GM19238 (cell line): ENCODE results near the gene OPCML.

Experiments used
- DNase-seq: peaks from one replicate; pipeline ENCODE4 v3.0.0; 2011; ENCODE audit warnings: low spot score; ENCODE audit not compliant: insufficient read length

OPCML gene

DNA sequence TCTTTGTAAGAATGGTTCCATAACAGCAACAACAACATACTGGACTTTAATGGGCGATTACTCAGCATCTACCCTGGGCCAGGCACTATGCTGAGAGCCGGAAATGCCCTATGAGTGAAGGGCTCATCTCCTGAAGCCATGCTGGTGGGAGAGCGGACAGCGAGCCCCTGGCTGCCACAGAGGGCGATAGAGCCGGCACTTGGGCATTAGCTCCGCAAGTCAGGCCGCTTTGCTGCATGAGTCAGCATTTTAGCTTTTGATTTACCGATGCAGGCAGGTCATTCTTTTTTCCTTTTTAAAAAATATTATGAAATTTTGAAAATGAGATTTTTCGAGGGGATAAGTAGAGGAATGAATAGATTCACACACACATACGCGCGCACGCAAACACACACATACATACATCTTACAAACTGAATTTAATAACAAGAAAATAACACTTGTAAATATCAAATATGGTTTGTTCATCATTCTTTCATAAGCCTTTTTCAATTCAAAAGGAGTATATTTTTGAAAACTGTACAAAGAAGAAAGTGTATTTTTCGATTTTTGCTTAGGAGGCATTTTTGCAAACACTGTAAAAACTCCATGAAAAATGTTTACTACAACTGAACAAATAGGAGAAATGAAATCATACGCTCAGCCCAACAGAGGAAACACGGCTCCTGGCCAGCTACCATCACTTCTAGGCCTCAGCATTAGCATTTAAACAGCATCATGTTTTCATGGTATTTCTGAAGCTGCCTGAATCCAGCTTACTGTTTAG, 667.3 kb downstream of the OPCML start:
- DNase-seq = no peak

DNA sequence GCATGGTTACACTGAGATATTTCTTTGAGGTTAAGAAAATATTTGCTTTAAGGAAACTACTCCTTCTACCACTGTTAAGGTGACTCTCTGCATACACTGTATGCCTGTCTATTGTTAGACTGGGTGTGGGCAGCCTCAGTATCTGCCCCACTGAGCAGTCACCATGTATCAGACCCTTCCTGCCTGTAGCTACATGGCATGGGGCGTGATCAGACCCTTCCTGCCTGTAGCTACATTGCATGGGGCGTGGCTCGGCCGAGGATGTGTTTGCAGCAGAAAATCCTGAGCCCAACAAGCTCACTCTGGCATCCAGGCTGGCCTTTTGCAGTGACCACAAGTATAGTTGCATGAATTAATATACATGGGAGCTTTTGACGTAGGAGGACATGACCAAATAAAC, 669.4 kb downstream of the OPCML start:
- no peak for DNase-seq

DNA sequence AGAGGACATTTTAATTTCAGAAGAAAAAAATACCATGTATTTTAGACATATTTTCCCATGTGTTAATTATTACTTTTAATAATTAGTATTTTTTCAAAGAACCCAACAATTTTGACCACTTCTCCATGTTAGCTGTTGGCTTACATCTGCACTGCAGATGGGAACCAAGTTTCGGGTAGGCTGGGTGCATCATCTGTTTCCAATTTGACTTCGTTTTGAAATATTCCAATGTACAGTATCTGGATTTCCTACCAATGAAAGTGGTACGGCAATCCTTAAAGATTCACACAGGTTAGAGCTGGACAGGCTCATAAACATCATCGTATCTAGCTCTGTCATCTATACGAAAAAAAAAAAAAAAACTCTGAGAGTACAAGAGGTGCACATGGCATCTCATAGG, 670.2 kb downstream of the OPCML start:
- DNase-seq = no peak

DNA sequence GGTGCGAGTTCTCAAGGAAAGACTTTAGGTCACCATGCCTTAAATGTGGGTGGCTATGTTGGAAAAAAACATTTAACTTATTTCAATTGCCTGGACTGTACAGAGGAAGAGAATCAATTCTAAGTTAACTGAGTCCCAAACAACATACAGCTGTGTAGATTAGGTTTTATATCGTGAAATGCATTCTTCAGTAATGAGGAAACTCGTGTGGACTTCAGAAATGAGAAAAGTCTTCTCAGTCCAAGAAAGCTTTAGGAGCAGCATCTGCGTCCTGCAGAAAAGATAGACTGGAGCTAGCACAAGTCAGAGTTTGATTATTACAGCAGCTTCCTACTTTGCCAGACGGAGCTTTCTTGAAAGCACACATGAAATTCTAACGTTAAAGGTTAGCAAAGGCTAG, 673.0 kb downstream of the OPCML start:
- DNase-seq = no peak

DNA sequence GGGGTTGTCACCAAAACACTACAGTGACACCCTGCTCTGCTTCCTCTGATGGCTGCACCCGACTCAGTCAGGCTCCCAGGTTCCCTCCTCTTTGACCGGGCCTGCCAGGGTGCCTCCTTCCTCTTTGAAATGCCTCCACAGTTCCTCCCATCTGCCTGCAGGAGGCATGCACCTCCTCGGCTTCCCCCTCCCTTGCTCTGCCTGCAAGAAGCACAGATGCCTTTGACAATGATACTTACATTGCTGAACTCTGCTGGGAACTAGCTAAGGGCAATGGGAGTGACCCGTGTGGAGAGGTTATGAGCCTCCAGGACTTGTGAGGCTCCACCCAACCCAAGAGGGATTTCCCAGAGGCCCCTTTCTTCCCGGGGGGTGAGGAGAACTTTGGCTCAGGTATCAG, 674.1 kb downstream of the OPCML start:
- DNase-seq = no peak

DNA sequence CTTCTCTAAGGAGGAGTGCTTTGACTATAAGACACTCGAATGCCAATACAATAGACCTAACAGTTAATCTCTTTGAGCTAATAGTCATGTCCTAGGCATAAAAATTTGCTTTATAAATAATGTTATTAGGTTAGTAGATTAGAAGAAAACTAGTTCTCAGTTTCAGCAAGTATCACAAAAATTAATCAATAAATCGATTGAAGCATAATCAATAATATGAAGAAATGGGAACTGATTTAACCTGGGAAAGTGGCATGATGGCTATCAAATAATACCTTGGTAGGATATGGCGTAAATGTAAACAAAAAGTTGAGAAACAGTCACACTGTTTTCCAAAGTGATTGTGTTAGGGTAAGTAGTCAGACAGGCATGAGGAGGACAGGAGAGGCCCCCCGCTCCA, 676.3 kb downstream of the OPCML start:
- no peak for DNase-seq

DNA sequence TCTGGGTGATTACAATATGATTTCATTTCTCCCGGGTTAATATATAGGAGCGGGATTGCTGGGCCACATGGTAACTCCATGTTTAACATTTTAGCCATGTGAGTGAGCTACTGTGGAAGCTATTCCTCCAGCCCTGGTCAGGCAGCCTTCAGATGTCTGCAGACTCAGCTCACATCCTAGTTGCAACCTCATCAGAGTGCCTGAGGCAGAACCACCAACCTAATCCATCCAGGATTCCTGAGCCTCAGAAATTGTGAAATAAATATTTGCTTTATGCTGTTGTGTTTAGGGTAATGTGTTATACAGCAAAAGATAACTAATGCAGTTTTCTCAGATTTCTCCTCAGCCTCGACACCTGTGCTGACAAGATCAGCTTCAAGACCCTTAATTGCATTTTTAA, 676.8 kb downstream of the OPCML start:
- DNase-seq = no peak

DNA sequence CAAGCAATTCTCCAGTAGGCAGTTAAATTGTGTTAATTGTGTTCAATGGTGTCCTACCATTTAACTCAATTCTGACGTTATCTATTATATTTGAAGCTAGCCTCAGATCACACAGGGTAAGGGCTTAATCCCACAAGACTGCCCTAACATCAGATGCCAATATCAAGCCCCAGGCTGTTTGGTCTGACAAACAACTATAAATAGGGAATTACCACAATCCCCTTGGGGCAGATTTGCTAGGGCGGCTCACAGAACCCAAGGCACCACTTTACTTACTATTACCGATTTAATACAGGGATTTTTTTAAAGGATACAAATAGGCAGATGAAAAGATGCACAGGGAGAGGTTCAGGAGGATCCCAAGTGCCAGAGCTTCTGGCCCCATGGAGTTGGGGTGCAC, 678.4 kb downstream of the OPCML start:
- no peak for DNase-seq

DNA sequence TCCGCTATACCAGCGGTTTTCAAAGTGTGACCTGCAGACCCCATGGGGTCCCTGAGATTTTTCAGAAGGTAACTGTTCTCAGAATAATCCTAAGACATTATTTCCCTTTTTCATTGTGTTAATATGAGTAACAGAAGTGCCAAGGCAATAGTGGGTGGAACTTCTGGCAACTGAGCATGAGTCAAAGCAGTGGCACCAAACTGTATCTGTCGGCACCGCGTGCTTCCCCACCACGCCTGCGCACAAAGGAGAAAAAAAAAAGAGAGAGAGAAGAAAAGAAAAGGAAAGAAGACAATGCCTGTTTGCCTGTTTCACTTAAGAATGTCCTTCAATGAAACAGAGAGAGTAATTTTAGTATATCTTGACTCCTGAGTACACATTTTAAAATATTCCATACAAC, 679.9 kb downstream of the OPCML start:
- DNase-seq = no peak

DNA sequence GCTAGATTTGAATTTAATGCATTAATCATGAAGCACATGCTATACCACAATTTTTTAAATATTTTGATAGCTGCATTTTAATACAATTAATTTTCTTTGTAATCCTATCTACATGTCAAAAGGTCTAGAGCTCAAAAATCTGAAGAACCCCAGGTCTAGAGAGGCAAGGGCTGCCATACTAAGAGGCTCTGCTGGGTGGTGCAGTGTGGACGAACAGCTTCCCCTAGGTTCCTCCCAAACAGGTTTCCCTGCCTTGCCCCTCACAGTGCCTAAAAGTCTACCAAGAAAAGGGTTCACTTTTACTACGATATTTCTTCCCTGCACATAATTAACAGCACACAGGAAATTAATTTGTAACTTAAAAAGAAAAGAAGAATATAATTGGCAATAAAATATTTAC, 681.1 kb downstream of the OPCML start:
- DNase-seq = no peak

DNA sequence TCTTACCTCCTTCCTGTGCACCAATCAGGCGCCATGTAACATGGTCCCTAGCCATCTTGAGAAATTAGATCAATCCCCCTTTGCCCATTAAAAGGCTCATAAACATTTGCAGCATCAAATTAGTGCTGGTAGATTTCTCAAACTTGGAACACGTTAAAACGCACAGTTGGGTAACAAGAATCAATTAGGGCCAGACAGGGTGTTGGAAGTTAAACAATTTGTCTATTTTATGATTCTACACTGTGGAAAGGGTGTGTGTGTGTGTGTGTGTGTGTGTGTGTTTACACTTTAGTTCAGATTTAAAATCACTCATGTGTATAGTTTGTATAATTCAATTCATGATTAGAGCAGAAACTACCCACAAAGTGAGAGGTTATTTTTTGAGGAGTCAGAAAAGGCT, 682.0 kb downstream of the OPCML start:
- no peak for DNase-seq

DNA sequence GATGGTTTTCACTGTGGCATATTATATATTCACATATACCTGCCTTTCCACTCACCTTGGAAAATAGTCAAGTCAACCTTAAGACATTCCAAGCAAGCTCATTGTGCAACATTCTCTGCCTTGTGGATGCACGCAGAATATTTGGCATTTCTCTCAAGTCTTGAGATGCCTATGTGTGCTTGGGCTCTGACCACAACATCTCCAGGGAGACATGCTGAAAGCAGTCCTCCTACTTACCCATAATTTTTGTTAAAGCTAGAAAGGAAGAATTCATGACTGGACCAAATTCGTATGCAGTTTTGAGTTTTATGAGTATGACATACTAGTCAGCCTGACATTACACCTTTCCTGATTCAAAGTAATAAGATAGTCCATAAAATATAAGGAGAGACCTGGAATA, 684.0 kb downstream of the OPCML start:
- no peak for DNase-seq

DNA sequence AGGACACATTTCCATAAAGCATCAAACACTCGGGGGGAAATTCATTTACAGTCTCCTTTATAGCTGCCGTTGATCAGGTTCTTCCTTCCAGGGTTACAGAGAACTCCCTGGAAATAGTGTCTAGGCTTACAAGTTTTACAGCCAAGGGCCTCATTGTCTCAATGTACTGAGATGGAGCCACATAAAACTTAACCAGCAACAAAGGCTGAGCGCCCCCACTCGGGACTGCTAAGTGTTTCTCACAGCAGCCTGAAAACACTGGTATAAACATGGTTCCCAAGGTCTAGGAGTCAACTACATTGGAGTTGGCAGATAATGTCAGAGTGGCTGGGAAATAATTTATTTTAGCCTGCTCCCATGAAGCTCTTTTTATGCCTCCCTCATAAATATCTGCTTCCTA, 686.2 kb downstream of the OPCML start:
- DNase-seq = no peak

DNA sequence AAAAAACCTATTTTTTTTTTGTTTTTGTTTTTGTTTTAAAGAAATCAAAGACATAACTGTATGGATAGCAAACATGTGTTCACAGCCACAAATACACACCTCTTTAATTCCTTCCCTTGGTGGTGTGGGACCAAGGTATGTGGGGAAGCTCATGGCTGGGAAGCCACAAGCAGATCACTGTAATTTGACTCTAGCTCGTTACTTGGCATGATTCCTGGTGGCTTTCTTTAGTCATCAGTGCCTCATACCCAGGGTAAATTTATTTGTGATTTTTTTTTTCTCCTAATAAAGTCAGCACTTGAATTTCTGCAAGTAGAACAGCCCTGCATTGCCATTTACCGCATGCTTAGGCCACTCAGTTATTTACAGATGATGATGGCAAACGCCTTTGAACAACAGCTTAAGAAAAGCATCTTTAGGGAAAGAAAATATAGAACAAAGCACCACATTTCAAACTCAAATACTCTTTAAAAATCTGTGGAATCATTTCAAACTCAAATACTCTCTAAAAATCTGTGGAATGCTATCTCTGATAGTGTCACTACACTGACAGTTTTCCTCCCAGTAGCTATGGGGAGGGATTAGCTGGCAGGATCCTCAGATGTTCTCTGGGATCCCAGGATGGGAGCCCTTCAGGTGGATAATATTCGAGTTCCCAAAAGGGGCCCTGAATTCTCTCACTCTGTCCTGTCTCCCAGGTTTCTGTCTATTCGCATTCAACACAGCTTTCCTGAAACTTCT, 687.2 kb downstream of the OPCML start:
- DNase-seq = no peak

DNA sequence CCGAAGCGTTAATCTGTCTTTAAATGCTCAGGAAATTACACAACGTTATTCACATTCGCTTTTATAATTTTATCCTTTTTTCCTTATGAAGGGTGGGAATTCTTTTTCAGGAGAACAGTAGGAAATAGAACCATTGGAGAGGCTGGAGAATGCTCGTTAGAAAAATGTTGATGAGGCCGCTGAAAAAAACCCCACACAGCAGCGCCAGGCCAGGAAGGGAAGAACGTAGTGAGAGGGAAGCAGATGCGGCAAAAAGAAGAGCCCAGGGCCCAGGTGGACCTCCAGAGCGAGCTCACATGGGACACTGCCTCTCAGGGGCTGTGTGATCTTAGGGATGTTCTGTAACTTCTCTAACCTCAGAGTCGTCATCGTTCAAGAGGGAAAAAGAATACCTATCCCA, 691.6 kb downstream of the OPCML start:
- no peak for DNase-seq

DNA sequence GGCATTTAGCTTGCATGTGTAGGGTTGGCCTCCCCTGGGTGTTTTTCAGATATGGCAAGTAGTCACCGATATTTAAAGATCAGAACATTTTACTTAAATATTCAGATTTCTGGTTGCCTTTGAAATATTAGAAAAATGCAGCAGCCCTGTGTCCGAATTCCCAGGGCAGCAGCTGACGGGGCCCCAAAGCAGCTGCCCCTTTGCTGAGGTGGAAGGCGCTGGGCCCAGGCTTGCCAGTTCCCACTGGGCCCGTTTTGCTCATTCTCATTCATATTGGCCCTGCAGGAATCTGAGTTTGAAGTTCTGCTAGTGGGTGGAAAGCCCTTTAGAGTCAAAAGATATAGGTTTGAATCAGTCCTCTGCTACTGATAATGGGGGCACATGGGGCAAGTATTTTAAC, 692.1 kb downstream of the OPCML start:
- no peak for DNase-seq

DNA sequence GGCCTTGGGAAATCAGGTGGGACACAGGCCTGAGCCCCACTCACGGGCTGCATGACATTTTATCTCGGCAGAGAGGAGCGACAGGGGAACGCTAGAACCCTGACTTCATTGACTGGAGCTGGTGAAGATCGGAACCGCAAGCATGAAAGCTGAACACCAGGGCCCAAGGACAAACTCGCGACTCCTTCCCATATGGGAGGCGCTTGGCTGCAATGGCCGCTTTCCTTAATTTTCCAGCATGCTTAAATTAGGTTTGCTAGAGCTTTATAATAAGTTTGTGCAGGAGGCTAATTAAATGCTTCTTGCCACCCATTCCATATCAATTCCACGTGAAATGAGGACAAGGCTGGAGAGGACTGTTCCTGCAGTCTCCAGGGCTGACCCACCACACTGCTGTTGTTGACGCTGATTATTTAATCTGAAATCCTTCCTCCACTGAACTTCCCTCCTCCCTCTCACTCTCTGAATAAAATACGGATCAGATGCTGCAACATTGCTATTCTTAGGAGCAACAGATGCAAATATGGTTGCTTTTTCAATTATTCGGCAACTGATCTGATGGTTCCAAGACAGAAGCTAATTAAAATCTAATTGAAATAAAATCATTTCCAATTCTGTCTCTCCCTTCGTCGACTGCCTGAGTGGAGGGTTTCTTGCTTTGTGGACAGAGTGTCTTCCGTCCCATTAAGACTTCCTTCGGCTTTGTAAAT, 692.9 kb downstream of the OPCML start:
- no peak for DNase-seq

DNA sequence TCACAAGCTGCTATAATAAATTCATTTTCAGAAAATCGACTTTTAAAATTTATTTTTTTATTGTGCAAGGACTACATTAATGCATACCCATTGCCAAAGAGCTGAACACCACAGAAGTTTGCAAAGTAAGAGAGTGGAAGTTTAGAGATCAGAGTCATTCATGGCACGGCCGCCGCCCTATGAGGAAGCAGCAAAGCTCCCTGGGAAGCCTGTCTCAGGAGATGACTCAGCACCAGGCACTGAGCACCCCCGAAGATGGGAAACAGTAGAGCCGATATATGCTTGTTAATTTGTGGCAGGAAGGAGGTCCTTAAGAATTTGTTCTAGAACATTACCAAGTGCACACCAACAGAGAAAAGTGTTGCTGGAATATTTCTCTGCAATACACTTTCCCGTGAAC, 693.7 kb downstream of the OPCML start:
- no peak for DNase-seq

DNA sequence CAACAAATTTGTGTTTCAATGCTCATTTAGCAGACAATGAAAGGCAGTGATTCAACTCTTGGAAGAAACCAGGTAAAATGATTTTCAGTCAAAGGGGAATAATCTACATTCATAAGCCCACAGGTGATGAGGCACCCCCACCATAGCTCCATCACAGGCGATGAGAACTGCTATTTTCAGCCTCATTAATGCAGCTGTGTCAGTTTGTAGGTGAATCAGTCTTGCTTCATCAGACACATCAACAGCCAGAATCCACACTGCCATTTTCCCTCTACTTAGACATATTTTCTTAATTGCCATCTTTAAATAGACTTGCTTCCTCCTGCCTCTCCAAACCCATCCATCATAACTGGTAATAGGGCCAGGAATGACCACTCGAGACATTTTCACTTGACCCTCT, 701.0 kb downstream of the OPCML start:
- DNase-seq = no peak

DNA sequence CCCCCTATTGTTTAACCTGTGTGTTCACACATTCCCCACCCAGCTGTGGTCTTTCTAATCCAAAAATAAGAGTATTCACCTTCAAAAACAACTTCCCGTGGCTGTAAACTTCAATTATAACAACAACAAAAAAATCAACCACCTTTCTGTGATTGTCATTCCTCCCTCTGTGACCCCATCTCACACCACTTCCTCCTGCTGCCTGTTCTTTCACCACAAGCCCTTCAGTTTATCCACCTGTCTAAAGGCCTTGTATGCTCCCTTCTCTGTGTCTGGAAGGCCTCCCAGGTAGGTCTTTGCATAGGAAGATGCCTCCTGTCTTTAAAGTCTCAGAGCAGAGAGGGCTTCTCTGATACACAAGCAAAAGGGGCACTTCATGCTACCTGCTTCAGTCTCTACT, 707.7 kb downstream of the OPCML start:
- no peak for DNase-seq

DNA sequence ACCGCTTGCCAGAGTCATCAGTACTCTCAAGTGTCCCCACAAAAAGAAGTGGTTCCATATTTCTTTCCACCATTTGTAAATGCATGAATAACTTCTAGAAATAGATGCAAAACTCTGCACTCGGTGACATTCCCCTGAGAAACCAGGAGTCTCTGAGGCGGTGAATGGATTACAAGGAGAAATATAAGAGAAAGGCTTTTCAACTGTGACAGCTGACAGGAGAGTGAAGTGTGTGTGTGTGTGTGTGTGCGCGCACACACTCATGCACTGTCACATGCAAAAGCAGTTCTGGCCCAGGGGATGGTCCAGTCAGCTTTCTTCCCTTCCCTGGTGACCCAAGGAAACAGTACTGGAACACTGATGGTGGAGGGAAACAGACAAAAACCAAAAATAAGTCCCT, 710.0 kb downstream of the OPCML start:
- DNase-seq = no peak

DNA sequence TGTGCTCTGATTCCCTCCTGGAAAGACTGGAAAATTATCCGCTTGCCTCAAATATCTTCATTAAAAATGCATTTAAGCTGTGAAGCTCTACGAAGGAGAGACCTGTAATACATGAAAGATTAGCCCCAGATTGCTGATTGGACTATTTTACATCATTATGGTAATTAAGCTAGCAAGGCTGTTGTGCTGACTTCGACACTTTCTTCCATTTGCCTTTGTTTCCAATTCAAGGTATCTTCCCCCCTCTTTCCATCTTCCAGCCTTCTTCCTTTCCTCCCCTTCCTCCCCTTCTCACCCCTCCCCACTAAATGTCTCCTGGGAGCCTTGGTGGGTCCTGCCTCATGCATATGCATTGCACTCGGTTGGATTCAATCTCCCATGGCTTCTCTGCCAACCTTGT, 710.8 kb downstream of the OPCML start:
- no peak for DNase-seq

DNA sequence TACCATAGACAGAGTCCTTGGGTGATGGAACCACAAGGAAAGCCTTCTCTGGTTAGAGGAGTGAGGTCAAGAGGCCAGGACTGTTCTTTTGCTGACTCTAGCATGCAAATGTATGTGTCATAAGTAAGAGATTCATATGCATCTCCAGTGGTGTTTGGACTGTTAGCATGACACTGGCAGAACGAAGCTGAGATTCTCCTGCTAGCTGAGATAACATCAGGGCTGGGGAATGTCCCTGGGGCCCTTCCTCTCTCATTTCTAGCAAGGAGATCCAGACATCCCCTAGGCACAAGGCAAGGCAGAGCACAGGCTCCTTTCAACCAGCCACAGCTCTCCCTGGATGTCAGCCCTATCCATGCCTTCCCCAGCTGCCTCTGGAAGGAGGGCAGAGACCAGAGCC, 711.3 kb downstream of the OPCML start:
- DNase-seq = no peak
